NK-92 (cell line): ENCODE results near the gene TNFRSF21.
"Not testable (repeated sequence)": the region's sequence is repeated elsewhere in the genome, so short reads cannot be mapped to it uniquely, and the experiment has no call there.

Experiments used
- DNase-seq: peaks from one replicate; lab custom pipeline; 2025; ENCODE audit not compliant: unreplicated experiment; lab: John Stamatoyannopoulos, UW

TNFRSF21 gene

GRCh38 chr6:47323887-47324286 is 14.2 kb upstream of the TNFRSF21 start:
- DNase-seq, result no peak

DNA sequence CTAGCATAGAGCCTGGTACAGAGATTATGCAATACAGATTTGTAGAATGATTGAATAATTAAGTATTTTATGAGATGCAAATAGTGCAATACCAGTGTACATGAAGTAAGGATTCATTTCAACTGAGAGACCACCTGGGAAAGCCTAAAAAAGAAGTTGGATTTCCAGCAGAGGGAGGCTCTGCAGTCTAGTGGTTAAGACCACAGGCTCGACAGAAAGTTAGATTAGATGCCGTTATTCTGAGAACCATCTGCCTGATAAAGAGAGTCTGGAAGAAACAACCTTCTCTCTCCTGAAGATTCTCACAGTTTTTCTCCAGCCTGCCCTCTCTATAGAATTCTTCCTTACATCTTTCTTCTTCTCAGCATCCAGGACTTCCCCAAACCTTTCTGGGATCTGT is 13.6 kb upstream of the TNFRSF21 start:
- no peak for DNase-seq

GRCh38 chr6:47321577-47321976 is 11.9 kb upstream of the TNFRSF21 start:
- DNase-seq, result no peak

GRCh38 chr6:47319867-47320266 is 10.2 kb upstream of the TNFRSF21 start:
- DNase-seq, result no peak

DNA sequence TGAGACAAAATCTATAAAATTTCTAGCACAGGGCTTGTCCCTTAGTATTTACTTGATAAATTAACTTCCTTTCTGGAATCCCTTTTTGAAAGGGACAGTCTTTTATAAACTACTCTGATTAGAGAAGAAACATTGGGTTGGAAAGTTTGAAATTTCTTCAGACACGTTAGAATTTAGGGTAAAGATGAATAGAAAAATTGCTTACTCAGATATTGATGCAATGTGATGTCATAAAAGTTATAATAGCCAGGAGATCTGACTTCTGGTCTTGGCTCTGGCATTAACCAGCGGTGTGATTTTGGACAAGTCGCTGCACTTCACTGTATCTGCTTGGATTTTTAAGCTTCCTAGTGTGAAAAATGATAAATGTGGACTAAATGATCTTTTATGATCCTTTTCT is 9.7 kb upstream of the TNFRSF21 start:
- DNase-seq, result no peak

- DNase-seq, result no peak
These were observed 8.7 kb upstream of the TNFRSF21 start for GRCh38 chr6:47318236-47318989.

- not testable (repeated sequence) for DNase-seq
These were observed 5.5 kb upstream of the TNFRSF21 start for GRCh38 chr6:47315181-47315580.

DNA sequence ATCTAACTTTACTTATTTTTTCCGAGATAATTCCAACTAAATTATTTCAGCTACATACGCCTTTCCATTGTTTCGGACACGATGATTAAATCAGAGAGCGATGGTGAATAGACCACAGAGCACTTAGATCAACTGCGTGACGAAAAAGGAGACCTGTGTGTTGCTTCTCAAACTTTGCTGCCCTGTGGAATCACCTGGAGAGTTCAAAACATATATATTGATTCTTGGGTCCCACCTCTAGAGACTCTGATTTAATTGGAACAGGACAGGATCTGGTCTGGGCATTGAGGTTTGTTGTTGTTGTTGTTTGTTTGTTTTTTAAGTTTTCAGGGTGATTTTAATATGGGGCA is 401 bp upstream of the TNFRSF21 start:
- DNase-seq, result no peak

GRCh38 chr6:47308552-47309290 is 984 bp downstream of the TNFRSF21 start:
- no peak for DNase-seq

DNA sequence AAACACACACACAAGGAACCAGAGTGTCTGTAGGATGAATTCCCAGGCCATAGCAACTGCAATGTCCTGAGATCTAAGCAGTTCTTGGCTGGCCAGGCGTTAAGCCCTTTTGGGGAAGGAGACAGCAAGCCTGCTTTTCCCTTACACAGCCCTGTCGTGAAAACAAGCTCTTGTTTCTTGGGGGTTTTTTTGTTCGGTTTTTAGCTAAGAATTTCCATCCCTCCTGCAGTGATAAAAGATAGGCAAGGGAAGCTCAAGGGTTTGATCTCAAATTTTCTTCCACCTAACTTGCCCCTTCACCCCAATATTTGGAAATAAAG is 1.5 kb downstream of the TNFRSF21 start:
- no peak for DNase-seq

DNA sequence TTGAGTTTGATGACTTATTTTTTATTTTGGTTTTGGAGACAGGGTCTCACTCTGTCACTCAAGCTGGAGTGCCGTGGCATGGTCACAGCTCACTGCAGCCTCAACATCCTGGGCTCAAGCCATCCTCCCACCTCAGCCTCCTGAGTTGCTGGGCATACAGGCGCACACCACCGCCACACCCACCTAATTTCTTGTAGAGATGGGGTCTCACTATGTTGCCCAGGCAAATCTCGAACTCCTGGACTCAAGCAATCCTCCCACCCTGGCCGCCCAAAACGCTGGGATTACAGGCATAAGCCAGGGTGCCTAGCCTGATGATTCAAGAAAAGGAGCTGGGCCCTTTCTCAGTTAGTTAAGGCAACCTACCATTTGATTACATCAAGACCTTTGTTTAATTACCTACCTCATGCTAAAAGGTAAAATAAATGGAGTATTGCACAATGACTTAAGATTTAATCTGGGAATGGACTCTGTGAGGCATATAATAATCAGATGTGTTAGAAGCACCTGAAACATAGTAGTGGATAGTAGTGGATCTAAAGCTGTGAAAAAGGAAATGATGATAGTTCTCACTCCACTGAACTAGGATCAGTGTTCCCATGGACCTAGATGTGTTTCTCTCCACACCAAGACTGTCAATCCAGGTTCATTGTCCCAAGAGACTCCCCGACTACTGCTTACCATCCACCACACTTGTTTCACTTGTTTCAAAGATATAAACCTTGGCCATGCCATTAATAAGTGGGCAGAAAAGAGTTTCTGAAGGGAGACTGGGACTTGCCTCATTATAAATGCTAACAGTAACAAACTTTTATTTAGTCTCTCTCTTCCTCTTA is 2.1 kb downstream of the TNFRSF21 start:
- DNase-seq, result no peak

DNA sequence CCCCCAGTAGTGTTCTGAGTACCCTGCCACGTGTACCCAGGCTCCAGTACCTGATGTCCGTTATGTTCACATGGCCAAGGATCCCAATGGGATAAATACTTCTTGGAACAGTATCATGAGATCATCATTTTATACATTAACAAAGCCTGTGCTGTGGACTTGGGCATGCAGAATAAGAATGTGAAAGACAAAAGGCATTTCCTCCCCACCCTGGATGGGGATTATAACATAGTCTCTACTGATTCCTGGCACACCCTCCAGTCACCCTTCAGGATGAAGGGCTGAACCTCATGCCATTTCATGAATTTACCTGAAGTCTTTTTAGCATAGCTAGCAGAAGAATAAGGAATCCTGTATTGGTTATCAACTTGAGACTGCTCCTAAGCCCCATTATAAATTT is 2.8 kb downstream of the TNFRSF21 start:
- no peak for DNase-seq

DNA sequence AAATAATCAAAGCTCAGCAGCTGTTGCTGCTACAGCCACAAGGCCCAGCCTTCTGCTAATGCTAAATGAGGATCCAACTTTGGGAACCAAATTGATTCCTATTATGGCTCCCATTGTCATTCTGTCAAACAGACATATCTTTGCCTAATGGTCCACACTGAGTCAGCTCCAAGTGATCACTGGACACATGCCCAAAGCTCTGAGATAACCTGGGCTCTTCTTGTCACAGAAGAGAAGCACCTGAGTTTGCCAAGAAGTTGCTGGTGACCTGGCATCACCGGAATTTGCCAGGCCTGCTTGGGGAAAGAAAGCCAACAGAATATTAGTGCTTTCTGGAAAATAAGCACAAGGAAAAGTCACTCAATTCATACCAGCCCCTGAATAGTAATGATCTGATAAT is 5.8 kb downstream of the TNFRSF21 start:
- no peak for DNase-seq

DNA sequence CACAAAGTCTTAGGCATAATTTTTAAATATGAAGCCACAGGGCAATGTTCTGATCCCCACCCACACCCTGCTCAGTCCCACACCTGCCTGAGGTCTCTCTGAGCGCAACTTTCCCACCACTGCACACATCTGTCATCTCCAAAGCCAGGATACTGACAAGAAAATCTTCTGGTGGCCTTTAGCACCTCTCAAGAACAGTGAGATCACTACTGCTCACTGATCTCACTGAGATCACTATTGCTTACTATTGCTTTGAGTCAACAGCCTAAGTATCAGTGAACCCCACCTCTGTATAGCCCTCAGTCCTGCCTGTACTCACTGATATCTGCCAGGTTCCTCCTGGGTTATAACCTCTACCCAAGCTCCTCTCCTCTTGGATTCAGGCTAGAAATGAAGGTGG is 6.4 kb downstream of the TNFRSF21 start:
- no peak for DNase-seq

GRCh38 chr6:47302043-47302442 is 7.7 kb downstream of the TNFRSF21 start:
- no peak for DNase-seq

DNA sequence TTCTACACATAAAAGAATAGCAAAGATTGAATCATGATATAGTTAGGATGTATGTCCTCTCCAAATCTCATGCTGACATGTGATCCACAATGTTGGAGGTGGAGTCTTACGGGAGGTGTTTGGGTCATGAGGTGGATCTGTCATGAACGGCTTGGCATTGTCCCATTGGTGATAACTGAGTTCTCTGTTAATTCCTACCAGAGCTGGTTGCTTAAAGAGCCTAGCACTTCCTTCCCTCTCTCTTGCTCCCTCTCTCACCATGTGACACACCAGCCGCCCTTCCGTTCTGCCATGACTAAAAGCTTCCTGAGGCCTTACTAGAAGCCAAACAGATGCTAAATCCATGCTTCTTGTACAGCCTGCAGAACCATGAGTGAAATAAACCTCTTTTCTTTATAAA is 8.3 kb downstream of the TNFRSF21 start:
- no peak for DNase-seq

- no peak for DNase-seq
These were observed 9.3 kb downstream of the TNFRSF21 start for GRCh38 chr6:47300417-47300816.

- no peak for DNase-seq
These were observed 9.7 kb downstream of the TNFRSF21 start for GRCh38 chr6:47299965-47300364.

- no peak for DNase-seq
These were observed 11.2 kb downstream of the TNFRSF21 start for GRCh38 chr6:47298475-47298874.

- DNase-seq, result no peak
These were observed 14.7 kb downstream of the TNFRSF21 start for GRCh38 chr6:47294990-47295389.

DNA sequence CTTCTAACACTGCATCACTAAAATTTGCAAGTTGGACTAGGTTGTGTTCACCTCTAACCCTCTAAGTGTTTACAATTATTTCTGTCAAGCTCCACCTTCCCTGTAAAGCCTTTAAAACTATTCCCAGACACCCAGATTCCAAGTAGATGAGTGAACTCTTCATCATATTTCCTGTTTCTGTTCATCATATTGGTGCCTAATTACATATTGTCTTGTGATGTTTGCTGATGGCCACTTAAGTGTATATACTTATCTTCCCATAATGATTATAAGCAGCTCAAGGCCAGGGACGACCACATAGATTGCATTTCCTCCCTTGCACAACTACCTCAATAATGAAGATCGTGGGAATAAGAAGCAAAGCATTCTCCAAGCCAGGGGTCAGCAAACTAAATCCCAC is 16.8 kb downstream of the TNFRSF21 start:
- no peak for DNase-seq

DNA sequence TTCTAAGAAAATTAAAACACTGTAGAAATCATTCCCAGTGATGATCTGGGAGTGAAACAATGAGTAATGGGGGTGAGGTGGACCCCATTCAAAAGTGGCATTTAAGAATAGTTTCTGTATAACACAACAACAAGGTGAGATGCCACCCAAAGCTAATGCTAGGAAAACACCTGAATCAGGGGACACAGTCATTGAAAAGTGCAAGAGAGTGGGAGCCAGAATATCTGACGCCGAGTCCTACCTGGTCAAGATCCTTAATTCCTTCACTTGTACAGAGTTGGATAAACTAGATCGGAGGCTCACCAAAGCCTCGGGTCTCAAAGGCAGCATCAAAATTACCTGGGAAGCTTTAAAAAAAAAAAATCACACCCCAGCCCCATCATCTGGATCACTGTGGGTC is 17.7 kb downstream of the TNFRSF21 start:
- DNase-seq, result no peak
